Measurements from ENCODE around the gene FAHD1. TPM values are rescaled to one million over a fixed set of nuclear protein-coding genes. Genes with fewer than 3 reads are reported as not detected.

The FAHD1 gene
- polyA plus RNA-seq, 1 donor from 2014 or later: 73.5 TPM

DNA sequence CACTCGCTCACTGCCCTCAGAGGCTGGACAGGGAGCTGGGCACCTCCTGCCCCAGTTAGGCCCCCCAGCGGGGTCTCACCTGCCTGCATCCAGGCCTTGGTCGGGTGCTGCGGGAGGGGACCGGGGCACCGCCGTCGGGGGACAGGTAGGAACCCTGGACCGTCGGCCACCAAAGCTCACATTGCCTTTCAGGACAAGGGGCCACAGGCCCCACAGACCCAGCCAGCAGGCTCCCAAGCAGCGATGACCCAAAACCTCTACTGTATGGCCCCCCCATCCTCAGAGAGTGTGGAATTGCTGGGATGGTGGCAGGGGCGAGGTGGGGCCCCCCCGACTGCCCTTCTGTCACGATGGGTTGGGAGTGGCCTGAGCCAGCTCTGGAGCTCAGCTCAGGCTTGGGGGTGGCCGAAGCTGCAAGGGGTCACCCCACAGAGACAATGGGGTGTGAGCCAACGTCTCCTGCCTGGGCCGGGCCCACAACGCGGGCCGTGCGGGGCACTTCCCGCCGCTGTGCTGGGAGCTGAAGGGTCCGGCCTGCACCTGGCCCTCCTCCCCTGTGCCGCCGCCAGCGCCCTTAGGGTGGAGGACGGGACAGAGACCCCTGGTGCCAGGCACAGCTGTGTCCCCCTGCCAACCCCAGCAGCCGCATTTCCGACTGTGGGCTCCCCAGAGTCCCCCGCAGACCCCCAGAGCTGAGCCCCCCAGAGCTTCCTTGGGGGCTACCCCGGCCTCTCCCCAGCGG is 34.0 kb upstream of the FAHD1 start:
- Histone ChIP-seq H3K27me3 (ENCODE audit: insufficient read depth, low read depth, low read length) (no peaks in the 10 kb centered on the region), H3K4me2 (ENCODE audit: low read length) (no peak overlapping the region), H3K79me2 (replicated peaks; ENCODE audit: insufficient read depth, low read length) (no peaks in the 10 kb centered on the region), H2AFZ (ENCODE audit: low read depth, low read length) (no peak overlapping the region), H3K9me2 (ENCODE audit: insufficient read depth, low read length) (no peaks in the 10 kb centered on the region), H3K36me3 (ENCODE audit: insufficient read depth, low read length) (no peaks in the 10 kb centered on the region), H3F3A (ENCODE audit: insufficient read depth, low read length, poor library complexity, severe bottlenecking) (no peaks in the 10 kb centered on the region), H3K9me3 (ENCODE audit: low read length) (no peaks in the 10 kb centered on the region), H3K27ac (ENCODE audit: low read length) (no peak overlapping the region), H3K9ac (ENCODE audit: low read length) (no peak overlapping the region), H4K20me1 (ENCODE audit: insufficient read depth) (no peaks in the 10 kb centered on the region), H3K4me3 (ENCODE audit: low read length) (no peak overlapping the region)
- no peak for TF ChIP-seq SMC3 (conservative IDR thresholded peaks at IDR 0.05; ENCODE audit: poor library complexity)
- TF ChIP-seq MXI1 (conservative IDR thresholded peaks at IDR 0.05; ENCODE audit: poor library complexity, severe bottlenecking): no peak
- TF ChIP-seq EZH2 (IDR thresholded peaks at IDR 0.05; ENCODE audit: borderline replicate concordance, insufficient read depth, low read length, poor library complexity, severe bottlenecking): no peak
- TF ChIP-seq TAF1 (IDR thresholded peaks at IDR 0.05; ENCODE audit: low read depth): no peak

DNA sequence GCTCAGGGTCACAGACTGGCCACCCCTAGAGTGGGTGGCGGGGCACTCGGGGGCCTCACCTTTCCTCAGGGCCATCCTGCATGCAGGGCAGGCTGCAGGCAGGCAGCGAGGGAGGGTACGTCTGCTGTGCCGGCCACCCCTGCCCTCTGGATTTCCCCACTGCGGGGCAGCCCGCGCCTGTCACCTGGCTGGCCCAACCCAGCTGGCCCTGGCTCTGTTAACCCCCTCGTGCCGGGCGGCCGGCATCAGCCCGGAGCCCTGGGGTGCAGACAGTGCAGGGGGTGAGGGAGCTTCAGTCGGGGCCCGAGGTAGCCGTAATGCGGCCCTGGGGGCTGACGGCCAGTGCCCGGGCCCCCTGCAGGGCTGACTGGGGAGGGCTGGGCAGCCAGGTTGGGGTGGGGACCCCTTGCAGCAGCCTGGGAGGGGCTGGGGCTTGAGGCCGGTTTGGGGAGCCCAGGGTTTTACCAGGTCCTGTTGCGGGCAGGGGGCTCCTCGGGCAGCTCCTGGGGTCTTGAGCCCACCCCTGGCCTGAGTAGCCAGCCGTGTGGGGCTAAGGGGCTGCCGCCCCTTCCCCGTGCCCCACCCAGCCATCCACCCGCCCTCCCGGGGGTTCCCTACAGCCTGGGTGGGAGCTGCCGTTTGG is 33.3 kb upstream of the FAHD1 start, which contains the start of gene IGFALS:
Gene IGFALS (minus strand): TSS at position 128 of the 643 bp plus-strand sequence. CDS start 53 bp downstream, at position 75.
- no peaks in the 10 kb centered on the region for H3K79me2 ChIP-seq (replicated peaks; ENCODE audit: insufficient read depth, low read length)
- no peak within 1 kb of the TSS for H2AFZ ChIP-seq (ENCODE audit: low read depth, low read length)
- no peaks in the 10 kb centered on the region for H3K27me3 ChIP-seq (ENCODE audit: insufficient read depth, low read depth, low read length)
- H3K27ac ChIP-seq (ENCODE audit: low read length): no peak within 1 kb of the TSS
- TF ChIP-seq POLR2AphosphoS5 (IDR thresholded peaks at IDR 0.05) (no peak), EZH2 (IDR thresholded peaks at IDR 0.05; ENCODE audit: borderline replicate concordance, insufficient read depth, low read length, poor library complexity, severe bottlenecking) (no peak), MXI1 (conservative IDR thresholded peaks at IDR 0.05; ENCODE audit: poor library complexity, severe bottlenecking) (no peak), TAF1 (IDR thresholded peaks at IDR 0.05; ENCODE audit: low read depth) (no peak), SMC3 (conservative IDR thresholded peaks at IDR 0.05; ENCODE audit: poor library complexity) (no peak), RAD21 (conservative IDR thresholded peaks at IDR 0.05) (no peak), EP300 (conservative IDR thresholded peaks at IDR 0.05; ENCODE audit: poor library complexity, severe bottlenecking) (no peak)
- TF ChIP-seq, protein P1, sequence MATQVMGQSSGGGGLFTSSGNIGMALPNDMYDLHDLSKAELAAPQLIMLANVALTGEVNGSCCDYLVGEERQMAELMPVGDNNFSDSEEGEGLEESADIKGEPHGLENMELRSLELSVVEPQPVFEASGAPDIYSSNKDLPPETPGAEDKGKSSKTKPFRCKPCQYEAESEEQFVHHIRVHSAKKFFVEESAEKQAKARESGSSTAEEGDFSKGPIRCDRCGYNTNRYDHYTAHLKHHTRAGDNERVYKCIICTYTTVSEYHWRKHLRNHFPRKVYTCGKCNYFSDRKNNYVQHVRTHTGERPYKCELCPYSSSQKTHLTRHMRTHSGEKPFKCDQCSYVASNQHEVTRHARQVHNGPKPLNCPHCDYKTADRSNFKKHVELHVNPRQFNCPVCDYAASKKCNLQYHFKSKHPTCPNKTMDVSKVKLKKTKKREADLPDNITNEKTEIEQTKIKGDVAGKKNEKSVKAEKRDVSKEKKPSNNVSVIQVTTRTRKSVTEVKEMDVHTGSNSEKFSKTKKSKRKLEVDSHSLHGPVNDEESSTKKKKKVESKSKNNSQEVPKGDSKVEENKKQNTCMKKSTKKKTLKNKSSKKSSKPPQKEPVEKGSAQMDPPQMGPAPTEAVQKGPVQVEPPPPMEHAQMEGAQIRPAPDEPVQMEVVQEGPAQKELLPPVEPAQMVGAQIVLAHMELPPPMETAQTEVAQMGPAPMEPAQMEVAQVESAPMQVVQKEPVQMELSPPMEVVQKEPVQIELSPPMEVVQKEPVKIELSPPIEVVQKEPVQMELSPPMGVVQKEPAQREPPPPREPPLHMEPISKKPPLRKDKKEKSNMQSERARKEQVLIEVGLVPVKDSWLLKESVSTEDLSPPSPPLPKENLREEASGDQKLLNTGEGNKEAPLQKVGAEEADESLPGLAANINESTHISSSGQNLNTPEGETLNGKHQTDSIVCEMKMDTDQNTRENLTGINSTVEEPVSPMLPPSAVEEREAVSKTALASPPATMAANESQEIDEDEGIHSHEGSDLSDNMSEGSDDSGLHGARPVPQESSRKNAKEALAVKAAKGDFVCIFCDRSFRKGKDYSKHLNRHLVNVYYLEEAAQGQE (IDR thresholded peaks at IDR 0.05; ENCODE audit: borderline replicate concordance): no peak
- TF ChIP-seq, protein P2, sequence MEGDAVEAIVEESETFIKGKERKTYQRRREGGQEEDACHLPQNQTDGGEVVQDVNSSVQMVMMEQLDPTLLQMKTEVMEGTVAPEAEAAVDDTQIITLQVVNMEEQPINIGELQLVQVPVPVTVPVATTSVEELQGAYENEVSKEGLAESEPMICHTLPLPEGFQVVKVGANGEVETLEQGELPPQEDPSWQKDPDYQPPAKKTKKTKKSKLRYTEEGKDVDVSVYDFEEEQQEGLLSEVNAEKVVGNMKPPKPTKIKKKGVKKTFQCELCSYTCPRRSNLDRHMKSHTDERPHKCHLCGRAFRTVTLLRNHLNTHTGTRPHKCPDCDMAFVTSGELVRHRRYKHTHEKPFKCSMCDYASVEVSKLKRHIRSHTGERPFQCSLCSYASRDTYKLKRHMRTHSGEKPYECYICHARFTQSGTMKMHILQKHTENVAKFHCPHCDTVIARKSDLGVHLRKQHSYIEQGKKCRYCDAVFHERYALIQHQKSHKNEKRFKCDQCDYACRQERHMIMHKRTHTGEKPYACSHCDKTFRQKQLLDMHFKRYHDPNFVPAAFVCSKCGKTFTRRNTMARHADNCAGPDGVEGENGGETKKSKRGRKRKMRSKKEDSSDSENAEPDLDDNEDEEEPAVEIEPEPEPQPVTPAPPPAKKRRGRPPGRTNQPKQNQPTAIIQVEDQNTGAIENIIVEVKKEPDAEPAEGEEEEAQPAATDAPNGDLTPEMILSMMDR (IDR thresholded peaks at IDR 0.05; ENCODE audit: poor library complexity, severe bottlenecking): no peak
- no peaks in the 10 kb centered on the region for H3F3A ChIP-seq (ENCODE audit: insufficient read depth, low read length, poor library complexity, severe bottlenecking)
- no peak within 1 kb of the TSS for H3K4me3 ChIP-seq (ENCODE audit: low read length)
- H4K20me1 ChIP-seq (ENCODE audit: insufficient read depth): no peaks in the 10 kb centered on the region
- no peaks in the 10 kb centered on the region for H3K9me2 ChIP-seq (ENCODE audit: insufficient read depth, low read length)
- no peaks in the 10 kb centered on the region for H3K9me3 ChIP-seq (ENCODE audit: low read length)
- no peaks in the 10 kb centered on the region for H3K36me3 ChIP-seq (ENCODE audit: insufficient read depth, low read length)
- no peak within 1 kb of the TSS for H3K9ac ChIP-seq (ENCODE audit: low read length)
- no peak within 1 kb of the TSS for H3K4me2 ChIP-seq (ENCODE audit: low read length)

Data from neural cell (in vitro differentiated cells).